GM12891 (cell line): ENCODE measurements around the gene FGF12.

Experiments
- DNase-seq: peaks from one replicate; pipeline ENCODE4 v3.0.0; 2011; ENCODE audit warnings: low spot score; ENCODE audit not compliant: insufficient read length
- FAIRE-seq: peaks from 2 replicates; lab custom pipeline; 2011; peaks lifted over from hg19 to GRCh38; lab: Jason Lieb, UNC
- PAX5 ChIP-seq: IDR thresholded peaks from 2 replicates; pipeline ENCODE4 v1.6.1; 2011; ENCODE audit warnings: low read length, moderate library complexity, mild to moderate bottlenecking; ENCODE audit not compliant: insufficient read depth, severe bottlenecking
- POLR2A ChIP-seq: IDR thresholded peaks from 2 replicates; pipeline ENCODE4 v1.6.1; 2011; ENCODE audit warnings: low read depth, low read length, control low read depth
- POLR2AphosphoS5 ChIP-seq: IDR thresholded peaks from 2 replicates; pipeline ENCODE4 v1.6.1; 2011; ENCODE audit warnings: low read depth, low read length, control low read depth
- POU2F2 ChIP-seq: IDR thresholded peaks from 2 replicates; pipeline ENCODE4 v1.6.1; 2011; ENCODE audit warnings: low read depth, mild to moderate bottlenecking, control low read depth, low read length, moderate library complexity
- SPI1 ChIP-seq: IDR thresholded peaks from 2 replicates; pipeline ENCODE4 v1.6.1; 2011; ENCODE audit warnings: low read depth, low read length, control low read depth
- TAF1 ChIP-seq: IDR thresholded peaks from 2 replicates; pipeline ENCODE4 v1.6.1; 2011; ENCODE audit warnings: low read depth, low read length, control low read depth

Gene FGF12

DNA sequence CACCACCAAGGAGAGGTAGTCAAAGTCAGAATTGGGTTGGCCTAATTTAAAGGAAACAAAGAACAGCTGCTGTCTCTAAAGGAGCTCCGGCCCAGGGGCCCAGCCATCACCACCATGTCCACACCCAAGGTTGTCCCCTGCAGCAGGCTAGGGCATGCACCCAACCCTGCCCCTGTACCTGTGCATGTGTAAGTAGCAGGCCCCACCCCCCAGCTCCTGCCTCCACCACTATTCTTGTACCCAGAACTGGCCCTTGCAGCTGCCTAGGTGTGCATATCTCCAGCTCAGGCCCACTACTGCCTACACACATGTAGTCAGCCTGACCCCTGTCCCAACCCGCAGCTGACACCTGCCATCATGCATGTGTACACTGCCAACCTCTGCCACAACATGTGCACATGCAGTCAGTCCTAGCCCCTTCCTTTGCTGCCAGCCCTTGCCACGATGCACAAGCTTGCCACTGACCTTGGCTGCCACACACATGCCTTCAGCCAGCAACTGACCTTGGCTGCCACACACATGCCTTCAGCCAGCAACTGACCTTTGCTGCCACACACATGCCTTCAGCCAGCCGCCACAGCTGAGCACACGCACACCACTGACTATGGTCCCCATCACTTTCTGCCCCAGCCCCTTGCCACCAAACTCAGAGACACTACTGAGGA lies 39.7 kb downstream of the FGF12 start:
- FAIRE-seq (no peak), DNase-seq (no peak)
- TF ChIP-seq POLR2A (no peak), PAX5 (no peak), SPI1 (no peak), TAF1 (no peak), POU2F2 (no peak), POLR2AphosphoS5 (no peak)

DNA sequence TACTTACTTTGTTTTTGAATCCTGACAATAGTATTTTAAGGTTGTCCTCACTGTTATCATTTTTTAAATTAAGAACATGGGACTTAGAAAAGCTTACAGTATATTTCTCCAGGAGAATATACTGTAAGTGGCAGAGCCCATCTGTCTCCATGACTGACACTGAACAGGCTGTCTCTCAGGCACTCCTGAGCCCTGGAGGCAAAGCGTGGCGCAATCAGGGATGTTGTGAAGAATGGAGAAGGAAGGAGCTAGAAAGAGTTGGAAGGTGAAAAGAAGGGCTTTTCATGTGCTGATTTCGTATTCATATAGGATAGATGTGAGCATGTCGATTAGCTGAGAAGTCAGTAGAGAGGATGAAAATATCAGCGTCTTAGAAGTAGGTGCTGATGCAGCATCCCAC lies 41.5 kb downstream of the FGF12 start:
- FAIRE-seq (no peak), DNase-seq (no peak)
- TF ChIP-seq POLR2A (no peak), POLR2AphosphoS5 (no peak), POU2F2 (no peak), TAF1 (no peak), SPI1 (no peak), PAX5 (no peak)

- DNase-seq (no peak), FAIRE-seq (no peak)
These were observed 43.2 kb downstream of the FGF12 start for GRCh38 chr3:192684151-192684550.

DNA sequence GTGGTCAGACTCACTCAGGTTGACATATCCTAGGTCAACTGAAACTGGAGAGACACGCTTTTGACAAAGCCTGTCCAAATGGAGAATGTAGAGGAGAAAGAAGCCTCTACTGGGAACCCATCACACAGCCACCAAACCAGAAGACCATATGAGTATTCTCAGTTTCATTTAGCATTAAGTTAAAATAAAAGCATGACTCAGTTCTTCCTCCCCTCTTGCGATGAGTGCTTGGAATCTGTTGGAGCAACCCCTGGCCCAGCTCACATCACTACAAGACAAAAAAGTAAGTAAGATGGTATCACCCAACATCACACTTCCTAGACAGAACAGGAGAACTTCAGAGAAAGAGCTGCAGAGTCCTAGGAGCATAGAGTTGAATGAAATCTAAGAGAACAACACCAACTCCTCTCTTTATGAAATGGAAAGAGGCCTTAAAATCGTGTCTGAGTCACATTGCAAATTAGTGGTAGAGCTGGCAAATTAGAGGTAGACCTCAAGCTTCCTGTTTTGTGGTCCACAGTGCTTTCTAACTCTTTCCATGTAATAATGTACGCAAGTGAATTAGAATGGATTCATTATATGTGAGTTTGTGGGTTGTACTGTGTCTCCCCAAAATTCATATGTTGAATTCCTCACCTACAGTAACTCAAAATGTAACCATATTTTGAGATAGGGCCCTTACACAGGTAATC lies 51.2 kb downstream of the FGF12 start:
- FAIRE-seq (peak; percentile 38), DNase-seq (no peak)
- TF ChIP-seq TAF1: no peak
- no peak for TF ChIP-seq SPI1
- TF ChIP-seq POLR2A: no peak
- TF ChIP-seq POU2F2: no peak
- no peak for TF ChIP-seq POLR2AphosphoS5
- TF ChIP-seq PAX5: no peak

More at GRCh38 chr3:192684151-192684550, 43.2 kb downstream of the FGF12 start:
- TF ChIP-seq POU2F2 (no peak), SPI1 (no peak), POLR2A (no peak), POLR2AphosphoS5 (no peak), TAF1 (no peak), PAX5 (no peak)

DNA sequence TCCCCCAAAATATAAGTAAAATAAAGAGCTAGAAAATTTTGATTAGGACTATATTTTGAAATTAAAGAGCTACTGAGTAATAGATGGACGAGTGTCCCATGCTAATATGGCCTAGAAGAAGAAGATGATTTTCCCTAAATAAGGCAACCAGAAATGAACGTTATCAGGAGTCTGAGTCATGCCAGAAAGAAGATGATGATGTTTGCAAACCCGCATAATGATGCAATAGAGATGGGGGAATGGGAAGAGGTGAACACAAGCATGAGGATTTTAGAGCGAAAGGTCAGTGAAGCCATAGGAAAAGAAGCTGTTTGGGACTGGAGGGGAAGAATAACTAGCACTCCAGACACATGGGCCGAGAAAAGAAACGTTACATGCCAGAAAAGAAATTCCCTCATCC lies 71.7 kb downstream of the FGF12 start:
- TF ChIP-seq PAX5: no peak
- DNase-seq (no peak), FAIRE-seq (no peak)

GRCh38 chr3:192655040-192655439 lies 72.3 kb downstream of the FGF12 start:
- DNase-seq (no peak), FAIRE-seq (no peak)
- TF ChIP-seq TAF1 (no peak), POLR2A (no peak), SPI1 (0 out of 2 replicates have a peak, but pooled peaks have one; percentile 10), PAX5 (no peak)

- DNase-seq (no peak), FAIRE-seq (no peak)
- TF ChIP-seq TAF1 (no peak), SPI1 (no peak), PAX5 (no peak), POLR2AphosphoS5 (no peak), POU2F2 (no peak), POLR2A (no peak)
These were observed 73.5 kb downstream of the FGF12 start for GRCh38 chr3:192653862-192654261.

GRCh38 chr3:192652727-192653126 lies 74.6 kb downstream of the FGF12 start:
- TF ChIP-seq POLR2A (no peak), SPI1 (no peak), TAF1 (no peak), POLR2AphosphoS5 (no peak), POU2F2 (no peak), PAX5 (no peak)
- DNase-seq (no peak), FAIRE-seq (no peak)

- no peak for DNase-seq
- TF ChIP-seq POU2F2: no peak
- no peak for FAIRE-seq
These were observed 75.4 kb downstream of the FGF12 start for GRCh38 chr3:192651836-192652512.

- TF ChIP-seq SPI1 (no peak), PAX5 (no peak), POU2F2 (no peak), POLR2AphosphoS5 (no peak), TAF1 (no peak), POLR2A (no peak)
- FAIRE-seq: no peak
- DNase-seq: no peak
These were observed 81.9 kb downstream of the FGF12 start for GRCh38 chr3:192645437-192645836.
